ENCODE measurements around the gene DDX41.

DNA sequence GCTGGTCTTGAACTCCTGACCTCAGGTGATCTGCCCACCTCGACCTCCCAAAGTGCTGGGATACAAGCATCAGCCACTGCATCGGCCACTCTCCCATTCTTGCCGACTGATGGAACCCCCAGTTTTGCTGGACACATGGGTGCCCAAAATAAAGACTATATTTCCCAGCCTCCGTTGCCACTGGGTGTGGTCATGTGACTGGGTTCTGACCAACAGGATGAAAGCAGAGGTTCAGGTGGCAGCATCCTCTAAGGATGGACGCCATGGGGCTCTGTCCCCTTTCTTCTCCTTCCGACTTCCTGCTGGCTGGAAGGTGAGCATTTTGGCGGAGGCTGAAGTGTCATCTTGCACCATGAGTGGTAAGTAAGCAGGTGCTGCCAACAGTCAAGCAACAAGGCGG lies 29.6 kb downstream of the DDX41 start:
- TF ChIP-seq, protein P1, sequence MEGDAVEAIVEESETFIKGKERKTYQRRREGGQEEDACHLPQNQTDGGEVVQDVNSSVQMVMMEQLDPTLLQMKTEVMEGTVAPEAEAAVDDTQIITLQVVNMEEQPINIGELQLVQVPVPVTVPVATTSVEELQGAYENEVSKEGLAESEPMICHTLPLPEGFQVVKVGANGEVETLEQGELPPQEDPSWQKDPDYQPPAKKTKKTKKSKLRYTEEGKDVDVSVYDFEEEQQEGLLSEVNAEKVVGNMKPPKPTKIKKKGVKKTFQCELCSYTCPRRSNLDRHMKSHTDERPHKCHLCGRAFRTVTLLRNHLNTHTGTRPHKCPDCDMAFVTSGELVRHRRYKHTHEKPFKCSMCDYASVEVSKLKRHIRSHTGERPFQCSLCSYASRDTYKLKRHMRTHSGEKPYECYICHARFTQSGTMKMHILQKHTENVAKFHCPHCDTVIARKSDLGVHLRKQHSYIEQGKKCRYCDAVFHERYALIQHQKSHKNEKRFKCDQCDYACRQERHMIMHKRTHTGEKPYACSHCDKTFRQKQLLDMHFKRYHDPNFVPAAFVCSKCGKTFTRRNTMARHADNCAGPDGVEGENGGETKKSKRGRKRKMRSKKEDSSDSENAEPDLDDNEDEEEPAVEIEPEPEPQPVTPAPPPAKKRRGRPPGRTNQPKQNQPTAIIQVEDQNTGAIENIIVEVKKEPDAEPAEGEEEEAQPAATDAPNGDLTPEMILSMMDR (IDR thresholded peaks at IDR 0.05 in 2 of 3, conservative IDR thresholded peaks at IDR 0.05 in 1 of 3; ENCODE audit: control insufficient read depth in 2 of 3, extremely low read depth in 1 of 3, insufficient read depth in 1 of 3, low read depth in 3 of 3, low read length in 3 of 3): no peak
- no peak for TF ChIP-seq RELA (IDR thresholded peaks at IDR 0.05; ENCODE audit: borderline replicate concordance, partially characterized antibody)
- no peak for TF ChIP-seq EZH2 (IDR thresholded peaks at IDR 0.05; ENCODE audit: borderline replicate concordance, control insufficient read depth, low read depth, low read length)
- TF ChIP-seq PAX5 (IDR thresholded peaks at IDR 0.05; ENCODE audit: borderline replicate concordance, low read depth, low read length): no peak
- TF ChIP-seq CEBPB (IDR thresholded peaks at IDR 0.05; ENCODE audit: borderline replicate concordance in 1 of 2, low read depth in 2 of 2, low read length in 2 of 2): no peak
- no peak for TF ChIP-seq KAT2A (conservative IDR thresholded peaks at IDR 0.05; ENCODE audit: control insufficient read depth, low read depth, low read length)
- TF ChIP-seq, protein P2, sequence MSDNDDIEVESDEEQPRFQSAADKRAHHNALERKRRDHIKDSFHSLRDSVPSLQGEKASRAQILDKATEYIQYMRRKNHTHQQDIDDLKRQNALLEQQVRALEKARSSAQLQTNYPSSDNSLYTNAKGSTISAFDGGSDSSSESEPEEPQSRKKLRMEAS (IDR thresholded peaks at IDR 0.05; ENCODE audit: low read depth, low read length): no peak

Data from GM12878 (cell line).